Astrocyte (in vitro differentiated cells and primary cell): ENCODE results near the gene ACSL6.

ENCODE experiments used
- EZH2 ChIP-seq: IDR thresholded peaks from 2 replicates; pipeline ENCODE4 v1.6.1; 2012; ENCODE audit warnings: mild to moderate bottlenecking, low read length, inconsistent platforms; ENCODE audit not compliant: insufficient read depth
- TF ChIP-seq, protein P1 (sequence below): IDR thresholded peaks from 2 replicates; pipeline ENCODE4 v1.5.1; 2011; ENCODE audit warnings: low read depth, mild to moderate bottlenecking, inconsistent platforms, low read length, moderate library complexity; ENCODE audit not compliant: insufficient read depth

DNA sequence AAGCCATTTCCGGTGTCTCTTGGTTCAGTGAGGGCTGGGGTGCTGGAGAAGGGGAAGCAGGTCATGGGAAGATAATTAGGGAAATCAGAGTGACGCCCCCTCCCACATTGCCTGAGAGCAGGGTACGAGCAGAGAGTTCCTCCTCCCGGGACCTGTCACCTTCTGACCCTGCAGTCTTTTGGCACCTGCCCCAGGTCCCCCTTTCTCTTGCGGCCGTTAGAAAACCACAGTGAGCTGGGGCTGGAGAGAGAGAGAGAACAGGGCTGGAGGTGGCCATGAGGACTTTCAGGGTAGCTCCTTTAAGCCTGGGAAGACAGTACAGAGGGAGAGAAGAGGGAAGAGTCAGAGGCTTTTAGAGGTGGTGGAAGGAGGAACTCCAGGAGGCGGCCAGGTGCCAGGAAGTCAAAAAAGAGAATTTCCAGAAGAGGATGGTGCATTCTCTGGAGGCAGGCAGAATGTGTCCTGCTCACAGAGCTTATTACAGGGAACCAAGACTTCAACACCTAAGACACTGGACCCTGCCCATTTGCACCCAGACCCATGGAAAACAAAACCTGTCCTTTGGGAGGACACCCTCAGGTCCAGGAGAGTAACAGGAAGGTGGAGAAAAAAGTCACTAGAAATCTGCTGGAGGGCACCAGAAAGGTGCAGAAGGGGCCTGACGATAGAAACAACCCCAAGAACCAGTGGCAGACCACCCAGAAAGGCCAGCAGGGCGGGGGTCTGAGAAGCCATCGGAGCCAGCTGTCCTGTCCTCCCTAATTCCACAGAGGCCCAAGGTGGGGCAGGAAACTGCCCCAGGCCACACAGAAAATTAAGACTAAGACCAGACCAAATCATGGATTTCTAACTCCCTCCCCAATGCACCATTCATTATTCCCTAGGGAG lies 6.5 kb upstream of the ACSL6 start:
- TF ChIP-seq, protein P1, sequence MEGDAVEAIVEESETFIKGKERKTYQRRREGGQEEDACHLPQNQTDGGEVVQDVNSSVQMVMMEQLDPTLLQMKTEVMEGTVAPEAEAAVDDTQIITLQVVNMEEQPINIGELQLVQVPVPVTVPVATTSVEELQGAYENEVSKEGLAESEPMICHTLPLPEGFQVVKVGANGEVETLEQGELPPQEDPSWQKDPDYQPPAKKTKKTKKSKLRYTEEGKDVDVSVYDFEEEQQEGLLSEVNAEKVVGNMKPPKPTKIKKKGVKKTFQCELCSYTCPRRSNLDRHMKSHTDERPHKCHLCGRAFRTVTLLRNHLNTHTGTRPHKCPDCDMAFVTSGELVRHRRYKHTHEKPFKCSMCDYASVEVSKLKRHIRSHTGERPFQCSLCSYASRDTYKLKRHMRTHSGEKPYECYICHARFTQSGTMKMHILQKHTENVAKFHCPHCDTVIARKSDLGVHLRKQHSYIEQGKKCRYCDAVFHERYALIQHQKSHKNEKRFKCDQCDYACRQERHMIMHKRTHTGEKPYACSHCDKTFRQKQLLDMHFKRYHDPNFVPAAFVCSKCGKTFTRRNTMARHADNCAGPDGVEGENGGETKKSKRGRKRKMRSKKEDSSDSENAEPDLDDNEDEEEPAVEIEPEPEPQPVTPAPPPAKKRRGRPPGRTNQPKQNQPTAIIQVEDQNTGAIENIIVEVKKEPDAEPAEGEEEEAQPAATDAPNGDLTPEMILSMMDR = no peak
- no peak for TF ChIP-seq EZH2
